ENCODE data around the gene PTPRQ. TPM values are rescaled to one million over a fixed set of nuclear protein-coding genes. Genes with fewer than 3 reads are reported as not detected.

Gene PTPRQ
- total and polyA plus RNA-seq, 9 of the 15 experiments (the other 6 are each of a cell fraction or from before 2014, with no cell fraction given): not detected

DNA sequence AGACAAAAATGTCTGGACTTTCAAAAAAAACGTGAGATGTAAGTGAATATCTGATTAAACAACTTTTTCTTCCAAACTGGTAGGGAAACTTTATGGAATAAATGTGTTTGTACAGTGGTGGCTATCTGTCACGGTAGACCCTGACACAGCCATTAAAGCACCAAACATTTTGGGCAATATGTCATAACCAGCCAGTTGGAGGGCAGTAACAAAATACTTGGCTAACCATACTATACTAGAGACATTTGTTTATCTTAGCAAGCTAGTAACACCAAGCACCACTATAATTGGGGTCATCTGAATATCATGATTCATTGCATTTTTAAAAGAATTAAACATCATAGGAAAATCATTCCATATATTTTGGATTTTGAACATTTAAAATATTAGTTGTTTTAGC, 257.4 kb downstream of the PTPRQ start:
- Histone ChIP-seq H3K27ac (ENCODE audit: extremely low read depth, low read depth, low read length) (no peak overlapping the region), H3K4me2 (ENCODE audit: insufficient read depth, low read length) (no peak overlapping the region), H3K4me3 (no peak overlapping the region), H3K9me1 (ENCODE audit: control insufficient read depth, insufficient read depth, low read length) (no peaks in the 10 kb centered on the region), H3K4me1 (replicated peaks in 1 of 2; ENCODE audit: control insufficient read depth in 2 of 2, insufficient read depth in 2 of 2, low read length in 2 of 2) (no peaks in the 10 kb centered on the region), H3K36me3 (ENCODE audit: control insufficient read depth, insufficient read depth, low read length) (no peaks in the 10 kb centered on the region), H4K20me1 (replicated peaks; ENCODE audit: control insufficient read depth, insufficient read depth, low read length) (no peaks in the 10 kb centered on the region), H2AFZ (ENCODE audit: low read depth, low read length) (no peak overlapping the region), H3K9me3 (replicated peaks; ENCODE audit: control insufficient read depth, insufficient read depth, low read depth, low read length) (no peaks in the 10 kb centered on the region), H3K27me3 (ENCODE audit: control insufficient read depth in 2 of 2, insufficient read depth in 2 of 2, low read length in 2 of 2) (no peaks in the 10 kb centered on the region), H3K79me2 (ENCODE audit: control insufficient read depth, insufficient read depth, low read length) (no peaks in the 10 kb centered on the region), H3K9ac (ENCODE audit: insufficient read depth in 1 of 2, low read depth in 2 of 2, low read length in 2 of 2) (no peak overlapping the region)
- DNase-seq (ENCODE audit: extremely low read depth in 1 of 4, low spot score in 3 of 4) (no peak), ATAC-seq (no peak), FAIRE-seq (no peak)
- no TSS peak for BruUV-seq (replicated peaks)
- ChIA-PET CTCF (ENCODE audit: low intra/inter-chr PET ratio) (no interaction called here), POLR2A (no interaction called here)
- TF ChIP-seq ARHGAP35 (IDR thresholded peaks at IDR 0.05; ENCODE audit: partially characterized antibody) (no peak), MEF2A (IDR thresholded peaks at IDR 0.05; ENCODE audit: control insufficient read depth, low read depth, low read length) (no peak), ZNF12 (CRISPR knock-in tag; IDR thresholded peaks at IDR 0.05) (no peak), C11orf30 (IDR thresholded peaks at IDR 0.05; ENCODE audit: low read depth) (no peak), CHD2 (IDR thresholded peaks at IDR 0.05; ENCODE audit: low read depth, low read length) (no peak), NFE2 (IDR thresholded peaks at IDR 0.05; ENCODE audit: low read depth) (no peak), ZNF175 (CRISPR knock-in tag; IDR thresholded peaks at IDR 0.05; ENCODE audit: low read depth) (no peak)
- TF ChIP-seq, protein P1, sequence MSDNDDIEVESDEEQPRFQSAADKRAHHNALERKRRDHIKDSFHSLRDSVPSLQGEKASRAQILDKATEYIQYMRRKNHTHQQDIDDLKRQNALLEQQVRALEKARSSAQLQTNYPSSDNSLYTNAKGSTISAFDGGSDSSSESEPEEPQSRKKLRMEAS (CRISPR knock-in tag; IDR thresholded peaks at IDR 0.05): no peak
- intact Hi-C loops (cut with micrococcal nuclease): no loop called here
- in situ Hi-C loops (cut with MboI): no loop called here
- WGBS (ENCODE audit: insufficient coverage, low coverage, missing lambda C conversion rate): 2% methylated on average over 2 of the region's 2 CpGs

All from K562 (cell line).